Upper lobe of left lung (tissue), 6 donors: ENCODE data around the gene FAM83B. TPM values are rescaled to one million over a fixed set of nuclear protein-coding genes. Genes with fewer than 3 reads are reported as not detected.
"Not testable (repeated sequence)": the region's sequence is repeated elsewhere in the genome, so short reads cannot be mapped to it uniquely, and the experiment has no call there.

Experiments used
- ATAC-seq, 2 donors: fragments of 200-7000 bp; cut with Tn5 transposase; one replicate each; pipeline ENCODE4 v1.9.1; 2022; ENCODE audit warnings: mild to moderate bottlenecking in 2 of 2, moderate library complexity in 2 of 2; ENCODE audit not compliant: low FRiP score in 2 of 2
- DNase-seq, 2 donors: peaks; one replicate each; pipeline ENCODE4 v3.0.0-alpha.2; 2019 to 2020
- H3K27ac ChIP-seq, 4 donors: fragments of 200-600 bp; sonication (generic); one replicate each; pipeline ENCODE4 v1.5.1; 2016 to 2019
- H3K27me3 ChIP-seq, 4 donors: fragments of 200-600 bp; sonication (generic); one replicate each; pipeline ENCODE4 v1.5.1; 2017 to 2019
- H3K36me3 ChIP-seq, 4 donors: fragments of 200-600 bp; sonication (generic); one replicate each; pipeline ENCODE4 v1.5.1; 2016 to 2019
- H3K4me1 ChIP-seq, 4 donors: fragments of 200-600 bp; sonication (generic); one replicate each; pipeline ENCODE4 v1.5.1; 2018 to 2019
- H3K4me3 ChIP-seq, 4 donors: fragments of 200-600 bp; sonication (generic); one replicate each; pipeline ENCODE4 v1.5.1; 2017 to 2019; ENCODE audit warnings: mild to moderate bottlenecking in 2 of 4, moderate library complexity in 1 of 4
- H3K9me3 ChIP-seq, 4 donors: fragments of 200-600 bp; sonication (generic); one replicate each; pipeline ENCODE4 v1.5.1; 2018 to 2019
- CTCF ChIP-seq, 6 experiments: fragments of 450-650 bp in 4 of 6; fragments of 200-600 bp in 2 of 6; sonication (generic) in 2 of 6; IDR thresholded peaks; one replicate each; pipeline ENCODE4 v1.5.1; 2016 to 2019; ENCODE audit warnings: antibody characterized with exemption in 6 of 6
- EP300 ChIP-seq, 4 donors: sonication (generic); formaldehyde crosslinking; IDR thresholded peaks; one replicate each; pipeline ENCODE4 v1.5.1; 2017; ENCODE audit warnings: antibody characterized with exemption in 4 of 4, control low read depth in 2 of 4
- POLR2A ChIP-seq, 4 donors: fragments of 450-650 bp; IDR thresholded peaks; one replicate each; pipeline ENCODE4 v1.5.1; 2016 to 2017; ENCODE audit warnings: antibody characterized with exemption in 4 of 4, mild to moderate bottlenecking in 2 of 4
- POLR2AphosphoS5 ChIP-seq, 2 donors: sonication (generic); formaldehyde crosslinking; IDR thresholded peaks; one replicate each; pipeline ENCODE4 v1.5.1; 2017; ENCODE audit warnings: antibody characterized with exemption in 2 of 2
- WGBS, 2 donors: methylation state at CpG; one replicate each; pipeline ENCODE4 v1.1.5; 2017 to 2018; 5-methylcytosine and 5-hydroxymethylcytosine counted together
- total RNA-seq, 6 donors: library from RNA; depleted of rRNA in 4 of 6; stranded (reverse); fragments of >200 nt in 4 of 6; gene quantifications; one replicate each; pipeline versions ENCODE4 v1.1.0 to v1.2.1, GENCODE V29; 2016 to 2021
- donor health status: DM: no; HTN: no; CAD: no; lungs with moderate emphysema.
- donor health status: DM: no; HTN: yes; CAD: no; lungs with severe emphysema.

The FAM83B gene
- total RNA-seq, 6 donors from 2014 or later: 0.29 to 1.5 (median 0.73) TPM; not detected in 2

GRCh38 chr6:54817834-54818233 lies 28.7 kb upstream of the FAM83B start:
- Histone ChIP-seq H3K36me3 (no peaks in the 10 kb centered on the region), H3K4me1 (no peaks in the 10 kb centered on the region), H3K9me3 (no peaks in the 10 kb centered on the region), H3K4me3 (no peak overlapping the region), H3K27ac (no peak overlapping the region), H3K27me3 (no peaks in the 10 kb centered on the region)
- ATAC-seq (no peak), DNase-seq (no peak)
- 74 to 81% methylated on average over 2 of the region's 2 CpGs for WGBS, 2 donors
- TF ChIP-seq EP300 (IDR thresholded peaks at IDR 0.05): no peak
- TF ChIP-seq POLR2AphosphoS5 (IDR thresholded peaks at IDR 0.05): no peak
- TF ChIP-seq CTCF (IDR thresholded peaks at IDR 0.05): no peak
- TF ChIP-seq POLR2A (IDR thresholded peaks at IDR 0.05): no peak

- H3K4me1 ChIP-seq, H3K9me3 ChIP-seq, H3K36me3 ChIP-seq, DNase-seq, H3K27me3 ChIP-seq, ATAC-seq, H3K4me3 ChIP-seq, H3K27ac ChIP-seq: not testable (repeated sequence)
- WGBS, 2 donors: 49 to 78% methylated on average over 4 to 6 of the region's 6 CpGs
Observed at GRCh38 chr6:54824225-54824624, 22.3 kb upstream of the FAM83B start.

GRCh38 chr6:54827010-54827409 lies 19.6 kb upstream of the FAM83B start:
- no peaks in the 10 kb centered on the region for H3K27me3 ChIP-seq
- no peak overlapping the region for H3K4me3 ChIP-seq
- ATAC-seq (no peak), DNase-seq (no peak)
- H3K9me3 ChIP-seq: no peaks in the 10 kb centered on the region
- 35 to 43% methylated on average over 2 of the region's 2 CpGs for WGBS, 2 donors
- no peak for TF ChIP-seq CTCF (IDR thresholded peaks at IDR 0.05)
- no peak for TF ChIP-seq POLR2A (IDR thresholded peaks at IDR 0.05)
- TF ChIP-seq POLR2AphosphoS5 (IDR thresholded peaks at IDR 0.05): no peak
- no peak for TF ChIP-seq EP300 (IDR thresholded peaks at IDR 0.05)
- no peak overlapping the region for H3K27ac ChIP-seq
- H3K4me1 ChIP-seq: no peaks in the 10 kb centered on the region
- no peaks in the 10 kb centered on the region for H3K36me3 ChIP-seq

GRCh38 chr6:54830216-54830615 lies 16.4 kb upstream of the FAM83B start:
- Histone ChIP-seq H3K36me3 (no peaks in the 10 kb centered on the region), H3K27me3 (no peaks in the 10 kb centered on the region), H3K9me3 (no peaks in the 10 kb centered on the region), H3K4me1 (no peaks in the 10 kb centered on the region), H3K27ac (no peak overlapping the region), H3K4me3 (no peak overlapping the region)
- ATAC-seq: no peak
- TF ChIP-seq POLR2A (IDR thresholded peaks at IDR 0.05): no peak
- TF ChIP-seq CTCF (IDR thresholded peaks at IDR 0.05): no peak
- TF ChIP-seq EP300 (IDR thresholded peaks at IDR 0.05): no peak
- TF ChIP-seq POLR2AphosphoS5 (IDR thresholded peaks at IDR 0.05): no peak
- WGBS, 2 donors: 54 to 55% methylated on average over 1 of the region's 1 CpG
- DNase-seq: no peak

- 79 to 92% methylated on average over 1 of the region's 1 CpG for WGBS, 2 donors
- Histone ChIP-seq H3K27me3 (no peaks in the 10 kb centered on the region), H3K4me1 (no peaks in the 10 kb centered on the region), H3K27ac (no peak overlapping the region), H3K9me3 (no peaks in the 10 kb centered on the region), H3K36me3 (no peaks in the 10 kb centered on the region), H3K4me3 (no peak overlapping the region)
- no peak for ATAC-seq
- TF ChIP-seq POLR2AphosphoS5 (IDR thresholded peaks at IDR 0.05) (no peak), POLR2A (IDR thresholded peaks at IDR 0.05) (no peak), EP300 (IDR thresholded peaks at IDR 0.05) (no peak), CTCF (IDR thresholded peaks at IDR 0.05) (no peak)
- DNase-seq: no peak
Observed at GRCh38 chr6:54835176-54835575, 11.4 kb upstream of the FAM83B start.
